ENCODE measurements around the gene TTC34.
"Not testable (repeated sequence)": the region's sequence is repeated elsewhere in the genome, so short reads cannot be mapped to it uniquely, and the experiment has no call there.

The TTC34 gene

GRCh38 chr1:2796890-2797740 is 4.4 kb downstream of the TTC34 start:
- DNase-seq (ENCODE audit: low read depth in 3 of 3), result no peak

DNA sequence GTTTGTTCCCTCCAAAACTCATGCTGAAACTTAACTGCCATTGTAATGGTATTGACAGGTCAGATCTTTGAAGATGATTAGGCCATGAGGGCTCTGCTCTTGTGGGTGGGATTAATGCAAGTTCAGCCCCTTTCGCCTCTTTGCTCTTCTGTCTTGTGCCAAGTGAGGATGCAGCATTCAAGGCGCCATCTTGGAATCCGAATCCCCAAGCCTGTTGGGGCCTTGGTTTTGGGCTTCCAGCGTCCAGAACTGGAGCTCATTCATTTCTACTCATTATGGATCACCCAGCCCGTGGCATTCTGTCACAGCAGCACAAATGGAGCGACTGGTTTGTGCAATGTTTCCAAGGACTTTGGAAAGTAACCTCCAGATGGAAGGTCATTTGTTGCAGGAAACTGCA is 5.6 kb downstream of the TTC34 start:
- DNase-seq (ENCODE audit: low read depth in 3 of 3), result no peak

DNA sequence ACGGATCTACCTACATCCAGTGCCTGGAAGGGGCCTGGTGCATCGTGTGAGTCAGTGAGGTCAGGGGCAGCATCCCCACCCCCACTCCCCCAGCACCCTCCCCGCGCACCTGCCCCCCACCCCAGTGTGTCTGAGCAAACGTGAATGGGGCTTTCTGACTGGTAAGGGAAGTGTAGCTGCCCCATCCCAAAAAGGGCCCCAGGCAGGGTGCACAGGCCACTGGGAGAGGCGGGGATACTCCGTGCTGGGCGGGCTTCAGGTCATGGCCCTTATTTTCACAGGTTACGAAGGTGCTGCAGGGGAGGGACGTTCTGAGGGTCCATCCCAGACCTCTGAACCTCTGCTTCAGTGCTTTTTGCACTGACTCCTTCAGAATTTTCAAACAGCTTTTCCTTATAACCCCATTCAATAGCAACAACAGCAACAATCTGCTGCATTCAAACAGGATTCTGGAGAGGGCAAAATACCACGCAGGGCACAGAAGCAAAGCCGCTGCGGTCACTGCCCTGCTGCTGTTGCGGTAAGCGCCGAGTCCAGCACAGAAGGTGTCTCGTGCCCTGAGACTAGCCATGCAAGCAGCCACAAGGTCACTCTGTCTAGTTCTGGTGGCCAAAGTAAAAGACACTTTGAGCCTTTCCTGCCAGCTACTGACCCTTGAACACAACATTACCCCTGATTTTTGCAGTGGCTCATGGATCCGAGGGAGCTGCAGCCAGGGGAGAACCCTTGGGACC is 10.3 kb downstream of the TTC34 start:
- DNase-seq (ENCODE audit: low read depth in 3 of 3), result no peak

DNA sequence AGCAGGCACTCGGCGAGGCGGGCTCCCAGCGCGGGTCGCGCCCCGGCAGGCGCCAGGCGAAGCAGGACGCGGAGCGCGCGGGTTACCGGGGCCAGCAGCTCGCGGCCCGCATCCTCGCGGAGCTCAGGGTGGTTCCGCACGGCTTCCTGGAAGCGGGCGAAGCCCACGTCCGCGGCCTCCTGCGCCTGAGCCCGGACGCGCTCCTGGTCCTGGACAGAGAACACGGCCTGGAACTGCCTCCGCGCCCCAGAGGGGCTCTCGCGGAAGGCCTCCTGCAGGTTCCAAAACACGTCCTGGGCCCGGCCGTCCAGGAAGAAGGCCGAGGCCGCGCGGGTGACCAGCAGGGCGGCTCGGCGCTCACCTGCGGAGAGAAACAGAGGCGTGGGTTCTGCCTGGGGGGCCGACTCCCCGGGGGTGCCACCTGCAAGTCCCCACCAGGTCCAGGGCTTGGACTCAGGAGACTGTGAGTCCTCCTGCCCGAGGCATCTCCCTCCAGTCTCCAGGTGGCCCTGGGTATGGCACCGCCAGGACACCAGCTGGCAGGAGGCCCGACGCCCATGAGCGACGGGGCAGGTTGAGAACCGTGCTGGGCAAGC is 11.4 kb downstream of the TTC34 start:
- DNase-seq (ENCODE audit: low read depth in 3 of 3), result no peak

- no peak for DNase-seq (ENCODE audit: low read depth in 3 of 3)
Measured at GRCh38 chr1:2789164-2789985, 12.1 kb downstream of the TTC34 start.

- no peak for DNase-seq (ENCODE audit: low read depth in 3 of 3)
Measured at GRCh38 chr1:2788506-2789163, 12.9 kb downstream of the TTC34 start.

- DNase-seq (ENCODE audit: low read depth in 3 of 3), result no peak
Measured at GRCh38 chr1:2787163-2787911, 14.2 kb downstream of the TTC34 start.

GRCh38 chr1:2786329-2787162 is 14.9 kb downstream of the TTC34 start:
- DNase-seq (ENCODE audit: low read depth in 3 of 3), result peak; percentile 50 to 69 (median 59)

DNA sequence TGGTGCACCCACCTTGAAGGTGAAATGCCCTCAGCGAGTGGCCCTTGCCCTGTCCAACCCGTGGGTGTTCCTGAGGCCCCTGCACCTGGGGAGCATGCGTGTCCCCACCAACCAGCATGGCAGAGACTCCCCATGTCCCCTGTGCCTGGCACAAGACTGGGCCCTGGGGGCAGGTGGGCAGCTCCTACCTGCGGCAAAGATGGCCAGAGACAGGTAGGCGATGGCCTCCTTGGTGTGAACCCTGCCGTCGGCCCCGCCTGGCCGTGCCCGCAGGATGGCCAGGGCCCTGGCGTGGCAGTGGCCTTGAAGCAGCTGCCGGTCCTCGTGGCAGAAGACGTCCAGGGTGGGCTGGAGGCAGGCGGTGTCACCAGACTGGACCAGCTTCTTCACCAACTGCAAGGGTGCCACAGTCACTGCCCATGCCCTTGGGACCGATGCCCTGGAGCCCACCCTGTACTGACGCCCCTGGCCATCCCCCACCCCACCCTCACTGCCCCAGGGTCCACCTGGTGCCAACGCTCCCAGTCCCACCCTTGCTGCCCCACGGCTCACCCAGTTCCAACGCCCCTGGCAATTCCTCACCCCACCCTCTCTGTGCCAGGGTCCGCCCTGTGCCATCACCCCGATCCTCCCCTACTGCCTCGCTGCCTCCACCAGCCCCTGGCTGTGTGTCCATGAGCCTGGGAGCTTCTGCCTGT is 15.7 kb downstream of the TTC34 start:
- DNase-seq (ENCODE audit: low read depth in 3 of 3), result no peak

- DNase-seq (ENCODE audit: low read depth in 3 of 3), result no peak
Measured at GRCh38 chr1:2784854-2785630, 16.5 kb downstream of the TTC34 start.

DNA sequence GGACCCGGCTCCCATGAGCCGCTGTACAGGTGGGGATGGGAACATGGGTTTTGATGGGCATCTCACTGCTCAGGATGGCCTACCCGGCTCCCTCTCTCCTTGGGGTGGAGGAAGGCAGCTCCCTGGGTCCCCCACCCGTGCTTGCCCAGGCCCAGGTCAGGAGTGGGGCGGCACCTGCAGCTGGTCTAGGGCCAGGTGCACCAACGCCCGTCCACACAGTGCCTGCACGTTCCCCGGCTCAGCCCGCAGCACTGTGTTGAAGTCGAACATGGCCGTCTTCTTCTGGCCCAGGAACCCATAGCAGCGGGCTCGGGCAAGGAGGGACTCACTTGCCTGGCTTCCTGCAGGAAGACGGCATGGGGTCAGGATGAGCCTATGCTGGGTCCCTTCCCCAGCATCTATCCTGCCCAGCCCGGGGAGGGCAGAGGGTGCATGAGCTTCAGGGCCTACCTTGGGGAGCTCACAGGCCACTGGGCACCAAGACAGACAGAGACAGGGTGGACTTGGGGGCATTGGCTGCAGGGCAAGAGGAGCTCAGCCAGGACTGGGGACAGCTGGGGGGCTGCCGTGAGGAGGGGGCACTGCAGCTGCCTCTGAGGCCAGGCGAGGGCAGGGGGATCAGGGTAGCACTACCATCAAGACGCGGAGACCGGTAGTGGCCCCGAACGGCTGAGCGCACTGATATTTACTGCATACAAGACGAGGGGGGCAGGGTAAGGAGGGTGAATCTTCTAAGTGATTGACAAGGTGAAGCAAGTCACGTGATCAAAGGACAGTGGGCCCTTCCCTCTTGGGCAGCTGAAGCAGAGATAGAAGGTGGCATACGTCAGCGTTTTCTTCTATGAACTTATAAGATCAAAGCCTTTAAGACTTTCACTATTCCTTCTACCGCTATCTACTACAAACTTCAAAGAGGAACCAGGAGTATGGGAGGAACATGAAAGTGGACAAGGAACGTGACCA is 17.8 kb downstream of the TTC34 start:
- no peak for DNase-seq (ENCODE audit: low read depth in 3 of 3)

DNA sequence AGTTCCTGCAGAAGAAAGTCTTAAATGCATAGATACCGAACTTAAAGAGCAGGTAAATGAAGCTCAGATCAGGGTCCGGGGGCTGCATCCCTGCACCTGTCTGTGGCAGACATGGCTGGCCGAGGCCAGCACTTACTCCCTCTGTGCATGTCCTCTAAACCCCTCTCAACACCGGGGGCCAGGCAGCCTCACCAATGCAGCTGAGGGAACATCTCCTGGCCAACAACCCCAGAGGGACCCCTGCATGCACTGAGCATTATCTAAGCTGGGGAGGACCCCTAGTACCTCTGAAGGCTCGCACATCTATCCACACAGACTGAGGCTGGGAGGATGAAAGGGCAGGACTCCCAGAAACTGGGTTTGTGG is 18.4 kb downstream of the TTC34 start:
- DNase-seq (ENCODE audit: low read depth in 3 of 3), result no peak

DNA sequence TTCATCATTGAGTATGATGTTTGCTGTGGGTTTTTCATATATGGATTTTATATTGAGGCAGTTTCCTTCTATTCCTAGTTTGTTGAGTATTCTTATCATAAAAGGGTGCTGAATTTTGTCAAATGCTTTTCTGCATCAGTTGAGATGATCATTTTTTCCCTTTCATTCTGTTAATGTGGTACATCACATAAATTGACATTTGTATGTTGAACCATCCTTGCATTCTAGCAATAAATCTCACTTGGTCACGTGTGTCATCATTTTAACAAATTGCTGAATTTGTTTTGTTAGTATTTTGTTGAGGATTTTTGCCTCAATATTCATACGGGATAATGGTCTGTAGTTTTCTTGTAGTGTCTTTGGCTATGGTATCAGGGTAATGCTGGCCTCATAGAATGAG is 19.9 kb downstream of the TTC34 start:
- DNase-seq (ENCODE audit: low read depth in 3 of 3), result no peak

- DNase-seq (ENCODE audit: low read depth in 3 of 3), result no peak
Measured at GRCh38 chr1:2778220-2778592, 23.3 kb downstream of the TTC34 start.

GRCh38 chr1:2777424-2778219 is 23.9 kb downstream of the TTC34 start:
- no peak for DNase-seq (ENCODE audit: low read depth in 3 of 3)

DNA sequence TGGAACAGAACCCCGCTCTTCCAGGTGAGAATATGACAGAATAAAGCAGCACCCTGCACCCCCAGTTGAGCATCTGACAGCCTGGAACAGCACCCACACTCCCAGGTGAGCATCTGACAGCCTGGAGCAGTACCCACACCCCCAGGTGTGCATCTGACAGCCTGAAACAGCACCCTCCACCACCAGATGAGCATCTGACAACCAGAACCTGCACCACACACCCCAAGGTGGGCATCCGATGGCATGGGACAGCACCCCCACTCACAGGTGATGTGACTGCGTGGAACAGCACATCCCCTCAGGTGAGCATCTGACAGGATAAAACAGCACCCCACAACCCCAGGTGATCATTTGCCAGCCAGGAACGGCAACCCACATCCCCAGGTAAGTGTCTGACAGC is 26.2 kb downstream of the TTC34 start:
- DNase-seq (ENCODE audit: low read depth in 3 of 3), result not testable (repeated sequence)

All from stimulated activated CD4-positive, alpha-beta T cell treated with anti-CD3 and anti-CD28 coated beads, TNF-alpha, amount 100 ng/mL, for 4 hours (primary cell).